Activated T-cell treated with anti-CD3 and anti-CD28 coated beads for 4 hours (primary cell): ENCODE results near the gene F13A1.

Experiments
- DNase-seq: peaks from one replicate; pipeline ENCODE4 v3.0.0-alpha.2; 2020

The F13A1 gene

DNA sequence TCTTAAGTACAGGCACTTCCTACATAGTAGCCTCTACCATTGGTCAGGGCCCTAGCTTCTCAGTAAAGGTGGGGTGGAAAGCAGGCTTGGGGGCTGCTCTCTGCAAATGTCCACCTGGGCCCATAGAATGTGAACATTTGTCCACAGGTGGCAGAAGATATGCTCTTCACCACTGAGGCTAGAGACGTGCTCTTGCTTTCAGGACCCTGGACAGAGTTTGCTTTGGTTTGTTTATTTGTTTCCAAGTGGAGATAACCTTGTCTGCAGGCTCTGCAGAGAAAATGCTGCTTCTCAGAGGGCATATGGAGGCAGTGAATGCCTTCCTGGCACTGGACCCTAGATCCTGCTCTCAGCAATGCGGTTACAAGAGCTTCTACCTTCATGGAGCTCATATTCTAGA is 129.0 kb downstream of the F13A1 start:
- no peak for DNase-seq

DNA sequence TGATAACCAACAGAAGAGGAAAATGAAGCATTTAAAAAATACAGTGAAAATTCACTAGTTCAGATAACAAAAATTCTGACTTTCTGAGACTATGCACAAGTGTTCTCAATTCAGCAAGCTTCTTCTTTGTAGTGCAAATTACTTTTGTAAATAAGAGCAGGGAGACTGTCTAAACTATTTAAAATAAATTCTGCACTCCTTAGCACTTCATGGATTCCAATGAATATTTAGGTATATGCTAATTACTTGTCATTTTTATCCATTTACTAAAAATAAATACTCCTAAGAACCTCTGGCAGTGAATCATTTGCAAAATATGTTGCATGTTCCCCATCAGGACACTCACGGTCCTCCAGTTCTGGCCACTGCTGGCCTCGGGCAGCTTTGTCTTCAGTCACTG is 139.8 kb downstream of the F13A1 start:
- DNase-seq = no peak

DNA sequence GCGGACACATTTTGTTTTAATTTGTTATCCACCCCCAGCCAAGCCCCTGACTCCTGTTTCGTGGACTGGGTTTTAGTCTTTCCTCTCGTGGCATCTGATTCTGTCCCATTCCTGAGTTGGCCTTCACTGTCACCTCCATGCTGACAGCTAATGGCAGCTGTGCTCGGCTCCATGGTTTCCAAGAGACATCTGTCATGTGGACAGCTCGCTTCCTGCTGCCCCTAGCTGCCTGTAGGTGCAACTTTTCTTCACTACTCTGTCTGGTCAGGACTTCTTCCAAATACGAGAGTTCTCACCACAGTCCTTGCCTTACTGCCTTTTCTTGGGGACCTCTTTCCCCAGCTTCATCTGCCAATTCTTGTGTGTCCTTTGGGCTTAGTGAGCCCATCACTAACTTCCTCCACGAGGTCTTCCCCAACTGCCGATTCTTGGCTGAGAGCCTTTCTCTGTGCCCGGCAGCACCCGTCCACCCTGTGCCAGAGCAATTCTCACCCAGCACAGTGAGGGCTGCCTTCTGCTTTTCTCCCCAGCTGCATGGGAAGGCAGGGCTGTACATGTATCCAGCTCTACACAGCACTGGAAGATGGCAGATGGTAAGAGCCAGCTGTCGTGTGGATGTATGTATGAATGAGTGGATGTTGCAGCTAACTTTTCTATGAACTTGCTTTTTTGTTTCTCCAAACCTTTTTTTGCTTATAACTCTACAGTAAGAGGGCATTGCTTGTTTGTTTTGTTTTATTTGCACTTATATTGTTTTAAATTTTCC is 140.4 kb downstream of the F13A1 start:
- no peak for DNase-seq

DNA sequence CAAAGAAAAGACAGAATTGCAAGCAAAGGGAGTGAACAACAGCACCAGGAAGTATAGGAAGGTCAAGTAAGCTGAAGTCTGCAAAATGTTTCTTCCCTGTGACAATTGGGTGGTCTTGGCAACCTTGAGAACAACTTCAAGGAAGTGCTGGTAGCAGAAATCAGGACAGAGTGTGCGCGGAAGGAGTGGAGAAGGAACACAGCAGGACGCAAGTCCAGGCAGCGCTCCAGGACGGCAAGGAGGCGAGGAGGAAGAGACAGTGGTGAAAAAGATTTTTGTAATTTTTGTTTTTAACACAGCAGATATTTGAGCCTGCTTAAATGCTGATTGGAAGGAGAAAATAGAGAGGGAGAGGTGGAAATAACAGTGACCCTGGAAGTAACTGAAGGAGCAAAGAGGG is 141.7 kb downstream of the F13A1 start:
- DNase-seq = no peak

DNA sequence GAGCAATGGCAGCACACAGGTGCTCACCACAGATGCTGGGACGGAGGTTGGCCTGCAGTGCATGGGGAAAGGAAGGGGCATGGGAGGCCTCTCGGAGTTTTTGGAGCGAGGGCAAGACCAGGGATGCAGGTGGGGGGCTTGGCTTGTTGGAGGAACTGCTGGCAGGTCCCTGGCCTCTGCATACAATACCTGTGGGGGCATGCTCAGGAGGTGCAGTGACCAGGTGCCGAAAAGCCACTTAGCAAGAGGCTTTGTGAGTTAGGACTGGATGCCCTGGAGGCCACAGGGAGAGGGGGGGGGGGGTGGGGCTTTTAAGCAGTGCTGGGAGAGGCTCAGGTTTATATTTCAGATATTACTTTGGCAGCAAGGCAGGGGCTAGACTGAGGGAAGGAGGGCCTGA is 142.7 kb downstream of the F13A1 start:
- DNase-seq = no peak

DNA sequence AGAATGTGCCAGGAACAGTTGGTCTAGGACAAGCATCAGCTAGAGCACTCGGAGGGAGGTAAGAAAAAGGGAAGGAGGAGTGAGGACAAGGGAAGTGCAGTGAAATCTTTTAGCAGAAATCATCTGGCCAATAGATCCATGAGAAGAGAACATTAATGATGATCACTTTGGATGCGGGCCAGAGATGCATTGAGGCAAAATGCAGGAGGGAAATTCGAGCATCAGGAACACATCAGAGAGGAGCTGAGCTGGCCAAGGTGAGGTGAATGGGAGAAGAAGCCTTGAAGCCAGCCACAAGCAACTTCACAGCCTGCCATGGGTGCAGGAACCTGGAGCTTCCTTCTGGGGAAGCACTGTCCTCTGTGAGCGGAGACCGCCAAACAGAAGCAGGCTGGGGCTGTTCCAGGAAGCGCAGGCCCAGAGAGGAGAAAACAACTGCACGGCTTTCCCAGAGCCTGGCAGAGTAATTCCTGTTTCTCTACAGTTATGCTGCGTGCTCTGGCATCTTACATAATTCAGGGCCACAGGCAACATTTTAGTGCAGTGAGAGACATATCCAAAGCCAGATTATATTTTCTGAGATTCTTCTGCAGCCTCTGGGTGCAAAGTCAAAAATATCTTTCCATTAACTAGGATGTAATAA is 143.8 kb downstream of the F13A1 start:
- DNase-seq = no peak

DNA sequence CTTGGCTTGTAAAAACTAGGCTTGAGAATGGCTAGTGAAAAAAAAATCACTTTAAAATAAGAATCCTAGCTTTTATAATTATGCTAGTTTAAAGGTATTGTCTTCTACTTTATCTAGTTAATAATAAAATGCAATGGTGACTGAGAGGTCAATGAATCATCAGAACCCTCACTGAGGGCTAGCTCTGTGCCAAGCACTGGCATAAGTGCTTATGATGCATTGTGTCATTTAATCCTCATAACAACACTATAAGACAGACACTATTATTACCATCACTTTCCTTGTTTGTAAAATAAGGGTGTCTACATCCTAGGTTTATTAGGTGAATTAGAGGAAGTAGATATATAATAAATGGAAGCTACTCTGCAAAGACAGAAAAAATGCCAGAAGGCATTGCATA is 144.3 kb downstream of the F13A1 start:
- DNase-seq = no peak

DNA sequence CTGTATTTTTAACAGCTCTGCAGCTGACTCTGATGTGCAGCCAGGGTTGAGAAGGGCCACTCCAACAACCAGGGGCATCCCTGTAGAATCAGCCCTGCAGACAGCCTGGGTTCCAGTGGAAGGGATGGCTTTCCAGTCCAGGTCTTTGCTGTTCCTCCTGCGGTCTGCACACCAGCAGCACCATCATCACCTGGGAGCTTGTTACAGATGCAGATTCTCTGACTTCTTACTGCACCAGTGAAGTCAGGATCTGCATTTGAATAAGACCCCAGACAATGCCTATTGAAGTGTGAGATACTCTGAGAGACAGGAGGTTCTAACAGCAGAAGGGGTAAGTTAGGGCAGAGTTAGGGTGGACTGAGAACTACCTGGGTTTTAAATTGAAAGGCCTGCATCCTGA is 151.3 kb downstream of the F13A1 start:
- DNase-seq = no peak

DNA sequence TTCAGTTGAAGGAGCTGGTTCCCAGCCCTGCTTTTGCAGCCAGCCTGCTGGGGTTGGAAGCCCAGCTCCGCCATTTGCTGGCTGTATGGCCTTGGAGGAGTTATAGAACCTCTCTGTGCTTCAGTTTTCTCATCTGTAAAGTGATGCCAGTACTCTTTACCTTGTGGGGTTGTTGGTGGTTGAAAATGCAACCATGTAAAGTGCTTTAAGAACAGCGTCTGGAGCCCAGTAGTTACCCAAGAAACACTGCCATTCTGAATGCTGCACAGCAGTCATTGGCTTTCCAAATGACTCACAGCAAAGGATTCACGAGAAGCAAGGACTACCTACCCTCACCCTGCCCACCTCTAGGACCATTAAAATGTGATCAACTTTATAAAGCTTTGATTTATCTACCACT is 154.4 kb downstream of the F13A1 start:
- DNase-seq = no peak

DNA sequence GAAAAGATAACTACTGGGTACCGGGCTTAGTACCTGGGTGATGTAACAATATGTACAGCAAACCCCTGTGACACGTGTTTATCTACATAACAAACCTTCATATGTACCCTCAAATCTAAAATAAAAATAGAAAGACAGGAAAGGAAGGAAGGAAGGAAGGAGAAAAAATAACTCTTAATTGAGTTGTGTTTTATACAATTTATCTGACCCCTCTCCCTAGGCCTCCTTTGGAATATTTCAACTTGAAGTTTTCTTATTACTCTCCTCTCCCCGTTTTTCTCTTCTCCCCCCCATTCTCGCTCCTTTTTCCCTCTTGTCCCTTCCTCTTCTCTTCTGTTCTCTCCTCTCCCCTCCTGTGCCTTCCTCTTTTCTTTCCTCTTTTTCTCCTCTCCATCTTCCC is 156.1 kb downstream of the F13A1 start:
- DNase-seq = no peak

DNA sequence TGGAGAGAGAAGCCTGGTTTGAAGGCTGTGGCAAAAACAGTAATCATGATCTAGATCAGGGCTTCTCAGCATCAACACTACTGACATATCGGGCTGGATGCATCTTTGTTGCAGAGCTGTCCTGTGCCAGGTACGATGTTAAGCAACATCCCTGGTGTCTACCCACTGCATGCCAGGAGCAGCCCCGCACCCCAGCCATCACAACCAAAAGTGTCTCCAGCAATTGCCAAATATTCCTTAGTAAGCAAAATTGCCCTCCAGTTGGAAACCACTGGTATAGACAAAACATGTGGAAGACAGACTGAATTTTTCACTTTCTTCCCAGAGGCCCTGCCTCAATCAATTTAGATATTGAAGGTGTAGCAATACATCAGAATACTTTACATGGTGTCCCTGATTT is 166.1 kb downstream of the F13A1 start:
- no peak for DNase-seq

DNA sequence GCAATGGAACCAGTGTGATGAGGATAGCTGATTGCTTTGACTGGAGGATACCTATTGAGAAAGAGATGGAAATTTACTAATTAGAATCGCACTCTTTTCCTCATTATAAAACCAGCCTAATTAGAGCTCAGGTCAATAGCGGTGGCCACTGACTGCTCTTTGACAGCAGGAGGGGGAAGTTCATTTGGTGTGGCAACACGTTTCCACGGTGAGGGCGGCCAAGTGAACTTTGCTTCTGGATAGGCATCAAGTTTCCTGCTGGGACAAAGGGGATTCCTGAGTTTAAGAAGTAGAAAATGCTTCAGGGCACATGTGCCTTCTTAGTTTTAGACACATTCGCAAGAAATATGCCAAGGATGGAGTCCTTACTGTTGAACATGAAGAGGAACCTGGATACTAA is 168.4 kb downstream of the F13A1 start:
- DNase-seq = no peak

DNA sequence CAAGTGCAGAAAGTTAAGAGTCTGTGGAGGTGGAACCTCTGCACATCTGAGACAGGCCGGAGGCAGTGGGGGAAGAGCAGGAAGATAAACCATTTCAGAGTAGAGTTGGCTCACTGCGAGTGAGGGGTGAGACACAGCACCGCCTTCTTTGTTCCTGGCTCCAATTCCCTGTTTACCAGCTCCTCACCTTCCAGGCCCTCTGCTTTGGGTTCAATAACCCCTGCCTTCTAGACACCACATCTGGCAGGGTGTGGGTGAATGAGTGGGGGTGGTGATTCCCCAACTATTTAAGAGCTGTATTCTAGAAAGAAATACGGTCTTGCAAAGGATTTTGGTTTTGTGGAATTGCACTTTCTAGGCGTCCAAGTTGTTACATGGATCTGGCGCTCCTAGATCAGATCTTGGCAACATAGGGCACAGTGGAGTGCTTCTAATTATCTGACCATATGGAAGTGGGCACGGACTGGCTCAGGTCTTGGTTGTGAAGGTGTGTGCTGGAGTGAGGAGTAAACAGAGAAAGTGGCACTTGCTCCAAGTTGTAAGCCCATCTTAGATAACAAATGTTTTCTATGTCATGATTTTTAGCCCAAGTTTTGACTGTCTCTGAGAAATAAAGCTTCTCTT is 172.2 kb downstream of the F13A1 start:
- DNase-seq = no peak

DNA sequence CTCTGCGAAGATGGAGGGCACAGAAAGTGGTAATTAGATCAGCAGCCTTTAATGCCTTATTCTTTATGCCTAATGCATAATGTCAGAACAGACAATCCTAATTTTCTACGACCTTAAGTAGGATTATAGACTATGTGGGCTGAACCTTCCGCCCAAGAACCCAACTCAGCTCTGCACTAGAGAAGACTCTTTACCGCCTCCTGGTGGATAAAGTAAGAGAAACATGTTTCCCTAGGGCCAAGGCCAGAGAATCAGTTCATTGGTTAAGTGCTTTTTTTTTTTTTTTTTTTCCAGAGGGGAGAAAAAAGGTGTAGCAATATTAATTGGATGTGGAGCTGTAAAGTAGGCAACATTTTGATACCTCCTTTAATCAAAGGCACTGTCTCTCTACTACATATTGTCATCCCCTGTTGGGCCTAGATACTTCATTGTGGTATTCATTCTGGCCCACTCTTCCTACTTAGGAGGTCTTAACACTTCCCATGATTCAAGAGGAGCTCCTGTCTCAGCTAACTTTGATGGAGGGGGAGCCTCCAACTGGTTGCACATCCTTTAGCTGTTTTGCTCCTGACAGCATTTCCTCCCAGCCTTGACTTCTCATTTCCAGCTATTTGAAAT is 188.9 kb downstream of the F13A1 start:
- DNase-seq = no peak

DNA sequence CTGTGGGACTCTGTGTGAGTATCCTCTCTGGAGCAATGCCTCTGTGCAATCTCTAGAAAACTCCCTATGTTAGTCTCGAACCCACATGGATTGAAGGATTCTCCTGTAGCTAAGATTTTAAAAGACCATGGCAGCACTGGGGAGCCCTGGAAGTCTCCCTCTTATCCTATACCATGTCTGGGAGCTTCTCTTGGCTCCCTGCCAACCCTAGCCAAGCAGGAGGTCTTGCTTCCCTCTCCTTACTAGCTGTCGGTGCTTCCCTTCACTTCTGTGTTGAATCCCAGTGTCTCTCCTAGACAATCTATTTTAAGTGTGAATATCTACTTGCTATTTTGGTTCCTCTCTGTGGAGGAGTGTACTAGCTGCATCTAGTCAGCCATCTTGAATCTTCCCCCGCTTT is 195.0 kb downstream of the F13A1 start:
- DNase-seq = no peak

DNA sequence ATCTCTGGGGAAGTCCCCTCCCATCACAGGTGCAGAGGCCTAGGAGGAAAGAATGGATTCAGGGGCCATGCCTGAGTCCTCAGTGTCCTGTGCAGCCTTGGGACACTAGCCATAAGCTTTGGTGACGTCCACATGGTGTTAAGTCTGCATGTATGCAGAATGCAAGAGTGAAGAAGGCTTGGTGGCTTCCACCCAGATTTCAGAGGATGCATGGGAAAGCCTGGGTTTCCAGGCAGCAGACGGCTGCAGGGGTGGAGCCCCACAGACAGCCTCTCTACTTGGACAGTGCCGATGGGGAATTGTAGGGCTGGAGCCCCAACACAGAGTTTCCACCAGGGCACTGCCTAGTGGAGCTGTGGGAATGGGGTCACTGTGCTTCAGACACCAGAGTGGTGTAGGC is 196.7 kb downstream of the F13A1 start:
- no peak for DNase-seq

DNA sequence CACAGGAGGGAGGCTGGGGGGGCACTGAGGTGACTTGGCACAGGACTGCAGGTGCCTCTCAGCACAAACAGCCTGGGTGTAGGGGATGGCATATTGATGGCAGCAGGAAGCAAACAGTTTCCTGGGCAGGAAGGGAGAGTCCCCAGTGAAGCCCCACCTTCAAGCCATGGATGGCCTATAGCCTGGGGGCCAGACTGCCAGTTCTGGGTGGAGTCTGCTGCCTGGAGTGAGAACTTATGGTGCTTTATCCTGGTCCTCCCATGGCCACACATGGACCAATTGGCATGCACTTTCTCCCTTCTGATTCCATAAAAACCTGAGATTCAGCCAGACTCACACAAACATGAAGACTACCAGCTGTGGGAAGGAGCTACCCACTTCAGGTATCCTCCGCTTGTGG is 198.5 kb downstream of the F13A1 start:
- no peak for DNase-seq

DNA sequence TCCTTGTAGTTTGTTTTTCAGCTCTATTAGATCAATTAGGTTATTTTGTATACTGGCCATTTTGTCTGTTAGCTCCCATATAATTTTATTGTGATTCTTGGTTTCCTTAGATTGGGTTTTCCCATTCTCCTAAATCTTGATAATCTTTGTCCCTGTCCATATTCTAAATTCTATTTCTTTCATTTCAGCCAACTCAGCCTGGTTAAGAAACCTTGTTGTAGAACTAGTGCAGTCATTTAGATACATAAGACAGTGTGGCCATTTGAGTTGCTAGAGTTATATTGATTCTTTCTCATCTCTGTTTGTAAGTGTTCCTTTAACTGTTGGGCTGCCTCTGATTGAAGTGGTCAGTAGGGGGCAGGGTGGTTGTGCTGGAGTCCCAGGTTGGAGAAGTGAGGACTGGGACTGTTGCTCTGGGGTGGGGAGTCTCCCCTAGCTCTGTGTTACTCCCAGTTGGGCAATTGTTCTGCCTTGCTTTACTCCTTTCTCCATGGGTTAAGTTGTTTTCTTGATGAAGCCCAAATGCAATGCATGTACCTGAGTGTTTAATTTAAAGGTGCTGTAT is 214.9 kb downstream of the F13A1 start:
- no peak for DNase-seq
